Airway epithelial cell (primary cell): Measurements from ENCODE around the gene BIN1. TPM values are rescaled to one million over a fixed set of nuclear protein-coding genes. Genes with fewer than 3 reads are reported as not detected.

Source experiments
- total RNA-seq: library from RNA; depleted of rRNA; stranded (reverse); fragments of >200 nt; gene quantifications from 2 replicates; pipeline ENCODE4 v1.2.3, GENCODE V29; 2015

BIN1 gene, protein sequence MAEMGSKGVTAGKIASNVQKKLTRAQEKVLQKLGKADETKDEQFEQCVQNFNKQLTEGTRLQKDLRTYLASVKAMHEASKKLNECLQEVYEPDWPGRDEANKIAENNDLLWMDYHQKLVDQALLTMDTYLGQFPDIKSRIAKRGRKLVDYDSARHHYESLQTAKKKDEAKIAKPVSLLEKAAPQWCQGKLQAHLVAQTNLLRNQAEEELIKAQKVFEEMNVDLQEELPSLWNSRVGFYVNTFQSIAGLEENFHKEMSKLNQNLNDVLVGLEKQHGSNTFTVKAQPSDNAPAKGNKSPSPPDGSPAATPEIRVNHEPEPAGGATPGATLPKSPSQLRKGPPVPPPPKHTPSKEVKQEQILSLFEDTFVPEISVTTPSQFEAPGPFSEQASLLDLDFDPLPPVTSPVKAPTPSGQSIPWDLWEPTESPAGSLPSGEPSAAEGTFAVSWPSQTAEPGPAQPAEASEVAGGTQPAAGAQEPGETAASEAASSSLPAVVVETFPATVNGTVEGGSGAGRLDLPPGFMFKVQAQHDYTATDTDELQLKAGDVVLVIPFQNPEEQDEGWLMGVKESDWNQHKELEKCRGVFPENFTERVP
- total RNA-seq, result 18.9 and 23.1 TPM in 2 replicates

DNA sequence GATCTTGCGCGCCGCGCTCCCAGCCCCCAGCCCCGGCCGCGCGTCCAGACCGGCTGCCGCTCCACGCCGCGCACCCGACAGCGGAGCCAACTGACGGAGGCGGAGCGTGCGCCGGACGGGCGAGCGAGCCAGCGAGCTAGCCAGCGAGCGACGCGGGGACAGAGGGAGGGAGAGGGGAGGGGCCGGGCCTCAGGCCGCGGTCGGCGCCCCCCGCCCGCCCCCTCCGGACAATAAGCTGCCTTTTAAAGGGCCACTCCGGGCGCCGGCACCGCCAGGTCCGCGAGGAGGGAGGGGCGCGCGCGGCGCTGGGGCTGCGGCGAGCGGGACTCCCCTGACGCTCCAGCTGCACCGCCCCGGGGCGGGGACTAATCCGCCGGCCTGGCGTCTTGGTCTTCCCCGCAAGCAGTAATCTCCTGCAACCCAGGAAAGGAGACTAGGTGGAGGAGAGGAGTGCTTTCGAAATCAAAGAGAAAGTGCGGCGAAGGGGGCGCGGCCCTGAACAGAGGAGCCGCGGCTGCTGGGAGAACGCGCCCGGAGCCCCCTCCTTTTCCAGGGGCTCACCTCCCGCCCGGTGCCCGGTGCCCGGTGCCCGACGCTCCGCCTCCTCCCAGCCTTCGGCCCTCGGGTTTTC lies at the start of gene BIN1:
Gene BIN1 (minus strand): TSS at position 164 of the 631 bp plus-strand sequence. CDS start 211 bp downstream, outside the sequence.

Other genes starting within 250 kb of the BIN1 start
- gene TEX51, start 208.3 kb downstream of the BIN1 start, total RNA-seq, result not detected in 2 replicates
- 1.1 and 1.7 TPM in 2 replicates for gene CYP27C1, start 113.1 kb upstream of the BIN1 start, total RNA-seq
- 17.9 and 23.1 TPM in 2 replicates for gene ERCC3, start 187.0 kb upstream of the BIN1 start, total RNA-seq